Upper lobe of right lung (tissue), 1 donor: Measurements from ENCODE around the gene CNTNAP5. TPM values are rescaled to one million over a fixed set of nuclear protein-coding genes. Genes with fewer than 3 reads are reported as not detected.

Source experiments
- ATAC-seq: fragments of 200-7000 bp; cut with Tn5 transposase; one replicate; pipeline ENCODE4 v1.9.1; 2020; ENCODE audit warnings: mild to moderate bottlenecking, moderate library complexity
- DNase-seq: peaks from one replicate; pipeline ENCODE4 v3.0.0-alpha.2; 2020
- H3K27ac ChIP-seq: fragments of 200-600 bp; one replicate; pipeline ENCODE4 v1.8.0; 2022
- H3K27me3 ChIP-seq: fragments of 200-600 bp; one replicate; pipeline ENCODE4 v1.8.0; 2022; ENCODE audit warnings: mild to moderate bottlenecking
- H3K36me3 ChIP-seq: fragments of 200-600 bp; one replicate; pipeline ENCODE4 v1.8.0; 2022
- H3K4me1 ChIP-seq: fragments of 200-600 bp; one replicate; pipeline ENCODE4 v1.8.0; 2022
- H3K4me3 ChIP-seq: fragments of 200-600 bp; one replicate; pipeline ENCODE4 v1.8.0; 2022; ENCODE audit warnings: mild to moderate bottlenecking
- H3K9me3 ChIP-seq: fragments of 200-600 bp; one replicate; pipeline ENCODE4 v1.8.0; 2022
- CTCF ChIP-seq: fragments of 200-600 bp; IDR thresholded peaks from one replicate; pipeline ENCODE4 v1.8.0; 2022; ENCODE audit warnings: antibody characterized with exemption
- intact Hi-C: fragments of 100-400 bp; cut with DNase I; formaldehyde crosslinking; loops from one replicate; pipeline ENCODE4 v1.11.0; 2022
- total RNA-seq: library from RNA; stranded (reverse); fragmentation: NEBNext Ultra II Directional; extraction: Animal tissue kit (Norgen Biotek cat#: 25700); gene quantifications from one replicate; pipeline ENCODE4 v1.2.1, GENCODE V29; 2021
- donor health status: DM: no; HTN: yes; CAD: no; lungs with severe emphysema.

CNTNAP5 gene
- total RNA-seq, 1 donor from 2014 or later, result not detected

GRCh38 chr2:124046332-124046731 is 21.2 kb downstream of the CNTNAP5 start:
- no peak for ATAC-seq
- H3K27ac ChIP-seq, result no peak overlapping the region
- intact Hi-C loops, result no loop called here
- no peak for DNase-seq
- H3K4me3 ChIP-seq, result no peak overlapping the region
- TF ChIP-seq CTCF, result no peak
- H3K9me3 ChIP-seq, result no peaks in the 10 kb centered on the region
- no peaks in the 10 kb centered on the region for H3K27me3 ChIP-seq
- no peaks in the 10 kb centered on the region for H3K36me3 ChIP-seq
- H3K4me1 ChIP-seq, result no peaks in the 10 kb centered on the region

GRCh38 chr2:124048102-124048501 is 23.0 kb downstream of the CNTNAP5 start:
- no peaks in the 10 kb centered on the region for H3K4me1 ChIP-seq
- no peak for DNase-seq
- H3K9me3 ChIP-seq, result no peaks in the 10 kb centered on the region
- H3K36me3 ChIP-seq, result no peaks in the 10 kb centered on the region
- intact Hi-C loops, result no loop called here
- ATAC-seq, result no peak
- H3K27ac ChIP-seq, result no peak overlapping the region
- no peak overlapping the region for H3K4me3 ChIP-seq
- H3K27me3 ChIP-seq, result no peaks in the 10 kb centered on the region
- no peak for TF ChIP-seq CTCF

GRCh38 chr2:124048664-124049063 is 23.6 kb downstream of the CNTNAP5 start:
- no peaks in the 10 kb centered on the region for H3K9me3 ChIP-seq
- no peak for TF ChIP-seq CTCF

GRCh38 chr2:124049136-124049535 is 24.0 kb downstream of the CNTNAP5 start:
- Histone ChIP-seq H3K4me1 (no peaks in the 10 kb centered on the region), H3K27ac (no peak overlapping the region), H3K9me3 (no peaks in the 10 kb centered on the region), H3K36me3 (no peaks in the 10 kb centered on the region), H3K27me3 (no peaks in the 10 kb centered on the region), H3K4me3 (no peak overlapping the region)
- DNase-seq (no peak), ATAC-seq (no peak)
- intact Hi-C loops, result no loop called here
- TF ChIP-seq CTCF, result no peak

More at GRCh38 chr2:124048664-124049063, 23.6 kb downstream of the CNTNAP5 start:
- Histone ChIP-seq H3K27me3 (no peaks in the 10 kb centered on the region), H3K27ac (no peak overlapping the region), H3K4me1 (no peaks in the 10 kb centered on the region), H3K36me3 (no peaks in the 10 kb centered on the region), H3K4me3 (no peak overlapping the region)
- ATAC-seq, result no peak
- DNase-seq, result no peak
- intact Hi-C loops, result no loop called here

- no peak for ATAC-seq
- Histone ChIP-seq H3K36me3 (no peaks in the 10 kb centered on the region), H3K4me3 (no peak overlapping the region)
Observed at GRCh38 chr2:124050833-124051497, 25.9 kb downstream of the CNTNAP5 start.

More at GRCh38 chr2:124050833-124051497, 25.9 kb downstream of the CNTNAP5 start:
- no peaks in the 10 kb centered on the region for H3K27me3 ChIP-seq
- intact Hi-C loops, result no loop called here
- no peak overlapping the region for H3K27ac ChIP-seq
- H3K9me3 ChIP-seq, result no peaks in the 10 kb centered on the region
- DNase-seq, result no peak
- H3K4me1 ChIP-seq, result no peaks in the 10 kb centered on the region
- TF ChIP-seq CTCF, result no peak
